A673 (cell line): ENCODE results near the gene DPH7. TPM values are rescaled to one million over a fixed set of nuclear protein-coding genes. Genes with fewer than 3 reads are reported as not detected.

Experiments
- BruUV-seq: library from RNA; stranded (reverse); fragments of 400-500 nt; replicated peaks from 2 replicates; lab custom pipeline; 2021; lab: Mats Ljungman, UMichigan
- CTCF ChIA-PET: fragments of 300-600 bp; sonication (Branson Sonifier 250); formaldehyde crosslinking; loops from one replicate; lab custom pipeline; 2022; ENCODE audit warnings: antibody characterized with exemption; lab: Charles Lee
- POLR2A ChIA-PET: fragments of 300-600 bp; sonication (Branson Sonifier 250); formaldehyde crosslinking; loops from one replicate; lab custom pipeline; 2022; ENCODE audit warnings: antibody characterized with exemption; ENCODE audit not compliant: low non-redundant PET; lab: Charles Lee
- DNase-seq: peaks from one replicate; pipeline ENCODE4 v3.0.0-alpha.2; 2015; ENCODE audit warnings: low spot score
- H3K27ac ChIP-seq: fragments of 200-600 bp; sonication (generic); 2 replicates; pipeline ENCODE4 v1.5.1; 2016; ENCODE audit warnings: mixed run types, low read depth, mild to moderate bottlenecking, mixed read lengths, antibody characterized with exemption, low read length; ENCODE audit not compliant: poor library complexity, severe bottlenecking
- H3K27me3 ChIP-seq: fragments of 200-600 bp; sonication (generic); replicated peaks from 2 replicates; pipeline ENCODE4 v1.6.1; 2017; ENCODE audit warnings: mixed run types, low read depth, mild to moderate bottlenecking, mixed read lengths, antibody characterized with exemption, low read length; ENCODE audit not compliant: insufficient read depth, poor library complexity
- H3K36me3 ChIP-seq: fragments of 200-600 bp; sonication (generic); 2 replicates; pipeline ENCODE4 v1.6.1; 2016; ENCODE audit warnings: mixed run types, mild to moderate bottlenecking, mixed read lengths, antibody characterized with exemption, low read length; ENCODE audit not compliant: insufficient read depth, poor library complexity, severe bottlenecking
- H3K4me1 ChIP-seq: fragments of 200-600 bp; sonication (generic); 2 replicates; pipeline ENCODE4 v1.6.1; 2017; ENCODE audit warnings: mixed run types, mild to moderate bottlenecking, mixed read lengths, antibody characterized with exemption, low read length; ENCODE audit not compliant: insufficient read depth, poor library complexity, severe bottlenecking
- H3K4me3 ChIP-seq: fragments of 200-600 bp; sonication (generic); 2 replicates; pipeline ENCODE4 v1.5.1; 2016; ENCODE audit warnings: low read depth, mixed run types, mild to moderate bottlenecking, mixed read lengths, low read length; ENCODE audit not compliant: poor library complexity, severe bottlenecking
- H3K9me3 ChIP-seq: fragments of 200-600 bp; sonication (generic); 2 replicates; pipeline ENCODE4 v1.6.1; 2016; ENCODE audit warnings: mixed run types, low read depth, mild to moderate bottlenecking, mixed read lengths, antibody characterized with exemption, low read length; ENCODE audit not compliant: poor library complexity, severe bottlenecking
- CTCF ChIP-seq: fragments of 300-800, 200-600 bp; sonication (generic); conservative IDR thresholded peaks from 2 replicates; pipeline ENCODE4 v1.5.1; 2017; ENCODE audit warnings: low read depth, mild to moderate bottlenecking, antibody characterized with exemption, low read length, moderate library complexity, mixed read lengths
- EZH2 ChIP-seq: fragments of 200-600 bp; sonication (generic); IDR thresholded peaks from 2 replicates; pipeline ENCODE4 v1.6.1; 2017; ENCODE audit warnings: borderline replicate concordance, low read depth, mild to moderate bottlenecking, mixed read lengths, antibody characterized with exemption, low read length; ENCODE audit not compliant: poor library complexity, severe bottlenecking
- intact Hi-C: fragments of 100-400 bp; cut with micrococcal nuclease; formaldehyde crosslinking; loops from one replicate; pipeline ENCODE4 v1.10.0; 2022; ENCODE audit not compliant: unreplicated experiment
- total RNA-seq: library from RNA; stranded (reverse); gene quantifications from 2 replicates; pipeline ENCODE4 v1.2.3, GENCODE V29; 2021

DPH7 gene
- total RNA-seq, 1 experiment from 2014 or later, result 56.9 TPM

- ChIA-PET POLR2A (no interaction called here), CTCF (no interaction called here)
- no peaks in the 10 kb centered on the region for H3K36me3 ChIP-seq
- no TSS peak for BruUV-seq
- H3K27me3 ChIP-seq, result no peaks in the 10 kb centered on the region
- intact Hi-C loops, result no loop called here
- DNase-seq, result no peak
- no peak for TF ChIP-seq CTCF
- TF ChIP-seq EZH2, result no peak
- no peak overlapping the region for H3K4me3 ChIP-seq
- peaks cover 5% of the 10 kb centered on the region for H3K4me1 ChIP-seq
- H3K27ac ChIP-seq, result no peak overlapping the region
- no peaks in the 10 kb centered on the region for H3K9me3 ChIP-seq
These were observed 34.5 kb downstream of the DPH7 start for GRCh38 chr9:137544176-137544760.

GRCh38 chr9:137543237-137543963 lies 35.3 kb downstream of the DPH7 start:
- no peak overlapping the region for H3K27ac ChIP-seq
- no TSS peak for BruUV-seq
- H3K4me3 ChIP-seq, result no peak overlapping the region
- H3K36me3 ChIP-seq, result no peaks in the 10 kb centered on the region
- ChIA-PET CTCF (no interaction called here), POLR2A (no interaction called here)
- intact Hi-C loops, result no loop called here
- TF ChIP-seq EZH2 (no peak), CTCF (no peak)
- no peaks in the 10 kb centered on the region for H3K9me3 ChIP-seq
- H3K4me1 ChIP-seq, result peaks cover 5% of the 10 kb centered on the region
- H3K27me3 ChIP-seq, result no peaks in the 10 kb centered on the region
- no peak for DNase-seq

- Histone ChIP-seq H3K27ac (no peak overlapping the region), H3K27me3 (no peaks in the 10 kb centered on the region), H3K36me3 (no peaks in the 10 kb centered on the region), H3K4me3 (no peak overlapping the region), H3K9me3 (no peaks in the 10 kb centered on the region), H3K4me1 (peaks cover 5% of the 10 kb centered on the region)
- ChIA-PET CTCF (no interaction called here), POLR2A (interaction anchor here (0.6 kb wide), 1 partner anchor 240 kb away, joined by 3 read pairs; the partner anchor contains the start of gene NRARP)
- no peak for DNase-seq
- BruUV-seq, result no TSS peak
- intact Hi-C loops, result no loop called here
- no peak for TF ChIP-seq EZH2
These were observed 36.2 kb downstream of the DPH7 start for GRCh38 chr9:137542486-137542885.
